Measurements from ENCODE around the gene SMIM38.

The SMIM38 gene

DNA sequence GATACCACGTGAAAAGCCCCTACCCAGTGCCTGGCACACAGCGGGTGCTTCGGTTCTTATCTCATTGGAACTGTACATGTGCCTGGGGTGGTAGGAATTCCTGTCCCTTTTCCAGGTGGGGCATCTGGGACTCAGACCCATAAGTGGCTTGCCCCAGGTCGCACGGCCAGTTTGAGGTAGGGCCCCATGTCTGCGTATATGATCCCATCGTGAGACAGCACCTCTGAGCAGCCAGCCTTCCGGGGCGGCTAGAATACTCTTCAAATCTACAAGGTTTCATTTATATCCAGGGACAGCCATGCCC, 33.5 kb upstream of the SMIM38 start:
- TF ChIP-seq, protein P1, sequence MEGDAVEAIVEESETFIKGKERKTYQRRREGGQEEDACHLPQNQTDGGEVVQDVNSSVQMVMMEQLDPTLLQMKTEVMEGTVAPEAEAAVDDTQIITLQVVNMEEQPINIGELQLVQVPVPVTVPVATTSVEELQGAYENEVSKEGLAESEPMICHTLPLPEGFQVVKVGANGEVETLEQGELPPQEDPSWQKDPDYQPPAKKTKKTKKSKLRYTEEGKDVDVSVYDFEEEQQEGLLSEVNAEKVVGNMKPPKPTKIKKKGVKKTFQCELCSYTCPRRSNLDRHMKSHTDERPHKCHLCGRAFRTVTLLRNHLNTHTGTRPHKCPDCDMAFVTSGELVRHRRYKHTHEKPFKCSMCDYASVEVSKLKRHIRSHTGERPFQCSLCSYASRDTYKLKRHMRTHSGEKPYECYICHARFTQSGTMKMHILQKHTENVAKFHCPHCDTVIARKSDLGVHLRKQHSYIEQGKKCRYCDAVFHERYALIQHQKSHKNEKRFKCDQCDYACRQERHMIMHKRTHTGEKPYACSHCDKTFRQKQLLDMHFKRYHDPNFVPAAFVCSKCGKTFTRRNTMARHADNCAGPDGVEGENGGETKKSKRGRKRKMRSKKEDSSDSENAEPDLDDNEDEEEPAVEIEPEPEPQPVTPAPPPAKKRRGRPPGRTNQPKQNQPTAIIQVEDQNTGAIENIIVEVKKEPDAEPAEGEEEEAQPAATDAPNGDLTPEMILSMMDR (conservative IDR thresholded peaks at IDR 0.05; ENCODE audit: low read depth, low read length): no peak
- DNase-seq (ENCODE audit: low read depth): no peak
- no peak overlapping the region for H3K4me3 ChIP-seq (ENCODE audit: low read length)

DNA sequence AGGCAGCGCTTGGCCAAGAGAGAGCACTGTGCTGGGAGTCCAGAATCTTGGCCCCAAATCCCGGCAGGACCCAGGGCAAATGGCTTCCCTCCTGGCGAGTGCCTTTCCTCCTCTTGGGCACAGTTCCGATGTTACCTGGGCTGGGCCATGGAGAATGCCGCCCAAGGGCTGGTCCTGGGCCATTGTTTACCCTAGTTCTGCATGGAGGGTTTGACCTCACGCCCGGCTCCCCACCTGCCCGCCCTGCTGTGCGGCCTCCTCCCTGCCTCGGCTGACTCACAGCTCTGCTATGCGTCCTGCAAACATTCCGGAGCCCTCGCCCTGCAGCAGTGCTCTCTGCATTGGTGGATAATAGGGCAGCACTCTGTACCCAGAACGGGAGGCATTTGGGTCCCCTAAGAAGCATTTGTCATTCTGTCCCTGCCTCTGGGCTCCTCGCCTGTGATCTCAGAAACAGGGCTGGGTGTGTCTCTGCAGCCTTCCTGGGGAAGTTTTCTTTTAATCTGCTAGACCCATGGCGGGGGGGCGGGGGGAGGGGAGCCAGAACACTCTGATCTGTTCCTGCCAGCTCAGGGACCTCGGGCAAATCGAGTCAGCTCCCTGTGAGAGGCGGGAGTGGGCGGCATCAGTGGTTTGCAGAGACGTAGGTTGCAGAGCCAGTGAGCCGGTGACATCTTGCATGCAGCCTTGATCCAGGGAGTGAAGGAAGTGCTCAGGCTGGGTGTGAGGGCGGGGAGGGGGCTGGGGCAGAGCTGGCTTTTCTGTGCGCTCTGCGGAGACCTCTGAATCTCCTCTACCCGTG, 32.9 kb upstream of the SMIM38 start:
- TF ChIP-seq, protein P1 (conservative IDR thresholded peaks at IDR 0.05; ENCODE audit: low read depth, low read length): no peak
- peak; percentile 77 for DNase-seq (ENCODE audit: low read depth)
- peak overlapping the region; percentile 10 for H3K4me3 ChIP-seq (ENCODE audit: low read length)

DNA sequence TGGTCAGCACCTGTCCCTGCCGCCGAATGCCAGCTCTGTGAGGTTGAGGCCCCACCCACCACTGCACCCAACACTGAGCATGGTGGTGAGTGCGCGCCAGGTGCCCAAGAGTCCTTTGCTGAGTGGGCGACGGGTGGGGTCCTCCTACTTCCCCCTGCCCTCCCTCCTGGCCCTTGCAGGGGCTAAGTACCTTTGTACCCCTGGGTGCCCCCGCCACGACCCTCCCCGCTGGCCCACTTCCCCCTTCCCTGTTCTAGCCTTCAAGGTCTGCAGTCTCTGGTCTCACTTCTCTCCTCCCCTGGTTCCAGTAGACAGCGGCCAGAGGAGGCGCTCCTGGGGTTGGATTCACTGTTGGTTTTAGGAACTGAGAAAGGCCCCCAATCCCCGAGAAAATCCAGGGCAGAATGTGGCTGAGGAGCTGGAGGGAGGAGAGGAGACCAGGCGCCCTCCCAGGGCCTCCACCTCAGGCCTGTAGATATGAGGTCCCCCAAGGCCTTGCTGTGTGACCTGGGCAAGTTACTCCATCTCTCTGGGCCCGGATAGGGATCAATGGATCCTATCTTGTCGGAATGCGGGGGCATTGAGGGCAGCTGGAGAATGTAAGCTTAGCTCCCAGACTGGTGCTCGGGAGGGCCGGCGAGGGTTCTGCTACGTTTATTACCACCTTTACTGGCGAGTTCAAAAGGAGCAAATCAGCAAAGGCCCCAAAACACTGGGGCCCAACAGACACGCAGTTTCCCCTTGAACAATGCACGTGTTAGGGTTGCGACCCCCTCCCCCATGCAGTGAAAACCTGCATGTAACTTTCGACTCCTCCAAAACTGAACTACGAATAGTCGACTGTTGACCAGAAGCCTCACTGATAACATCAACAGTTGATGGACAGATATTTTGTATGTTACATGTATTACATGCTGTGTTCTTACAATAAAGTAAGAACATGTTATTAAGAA, 31.9 kb upstream of the SMIM38 start:
- H3K4me3 ChIP-seq (ENCODE audit: low read length): no peak overlapping the region
- no peak for DNase-seq (ENCODE audit: low read depth)
- TF ChIP-seq, protein P1 (conservative IDR thresholded peaks at IDR 0.05; ENCODE audit: low read depth, low read length): peak; percentile 24

DNA sequence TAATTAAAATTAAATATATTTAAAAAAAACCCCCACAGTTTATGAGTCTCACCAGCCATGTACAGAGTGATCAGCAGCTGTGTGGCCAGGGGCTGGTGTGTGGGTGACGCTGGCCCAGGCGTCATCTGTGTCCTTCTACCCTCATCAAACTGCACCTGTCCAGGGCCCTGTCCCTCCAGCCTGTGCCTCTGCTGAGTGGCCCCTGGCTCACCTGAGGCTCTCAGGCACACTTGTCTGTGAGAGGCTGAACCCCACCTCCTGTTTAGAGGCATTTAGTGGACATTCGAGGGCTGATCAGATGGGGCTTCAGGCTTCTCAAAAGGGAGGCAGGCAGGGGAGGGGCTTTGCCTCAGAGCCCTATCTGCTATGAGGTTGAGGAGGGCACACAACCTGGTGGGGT, 29.9 kb upstream of the SMIM38 start:
- no peak overlapping the region for H3K4me3 ChIP-seq (ENCODE audit: low read length)
- no peak for DNase-seq (ENCODE audit: low read depth)
- TF ChIP-seq, protein P1 (conservative IDR thresholded peaks at IDR 0.05; ENCODE audit: low read depth, low read length): no peak

DNA sequence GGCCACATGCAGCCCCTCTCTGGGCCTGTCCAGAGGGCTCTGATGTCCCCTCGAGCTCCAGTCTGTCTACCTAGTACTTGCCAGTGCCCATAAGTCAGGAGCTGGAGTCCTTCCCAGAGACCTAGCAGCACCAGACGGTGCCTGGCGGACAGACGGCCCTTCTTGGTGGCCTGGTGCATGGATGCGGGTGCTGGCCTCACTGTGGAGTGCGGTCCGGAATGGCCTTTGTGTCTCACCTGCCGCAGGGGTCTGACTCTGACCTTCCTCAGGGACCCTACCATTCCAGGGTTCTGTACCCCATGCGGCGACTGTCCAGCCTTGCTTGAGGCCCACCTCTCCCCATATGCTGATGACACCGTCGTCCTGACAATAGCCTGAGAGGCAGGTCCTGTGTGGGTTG, 29.4 kb upstream of the SMIM38 start:
- H3K4me3 ChIP-seq (ENCODE audit: low read length): no peak overlapping the region
- DNase-seq (ENCODE audit: low read depth): no peak

DNA sequence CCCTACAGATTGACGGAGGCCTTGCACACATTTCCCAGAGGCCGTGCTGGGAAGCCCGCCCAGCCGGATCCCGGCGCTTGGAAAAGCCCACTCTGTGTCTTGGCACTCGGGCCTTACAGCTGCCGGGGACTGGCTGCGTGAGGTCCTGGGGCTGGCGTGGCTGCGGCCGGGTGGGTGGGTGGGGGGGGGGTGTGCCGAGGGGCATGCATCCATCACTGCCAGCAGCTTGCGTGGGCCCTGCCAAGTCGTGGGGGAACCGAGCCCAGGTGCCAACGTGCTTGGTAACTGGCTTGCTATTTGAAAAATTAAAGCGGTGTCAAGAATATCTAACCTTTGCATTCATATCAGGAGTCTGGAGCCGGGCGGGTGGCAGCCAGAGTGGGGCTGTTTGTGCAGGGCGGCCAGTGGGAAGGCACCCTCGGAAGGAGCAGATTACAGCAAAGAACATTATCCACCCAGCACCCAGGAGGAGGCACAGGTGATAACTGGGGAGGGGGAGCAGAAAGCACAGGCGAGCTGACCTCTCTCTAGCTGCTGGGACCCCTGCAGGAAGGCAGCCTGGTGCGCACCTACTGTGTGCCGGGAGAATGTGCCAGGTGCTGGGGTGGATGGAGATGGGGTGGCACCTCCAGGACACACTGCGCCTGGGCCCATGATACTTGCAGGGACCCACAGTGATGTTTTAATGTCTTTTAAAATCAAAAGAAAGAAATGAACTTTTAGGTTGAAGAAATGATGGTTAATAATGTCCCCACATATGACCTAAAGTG, 28.5 kb upstream of the SMIM38 start:
- DNase-seq (ENCODE audit: low read depth): no peak

More for the DNA sequence above, 29.4 kb upstream of the SMIM38 start:
- TF ChIP-seq, protein P1 (conservative IDR thresholded peaks at IDR 0.05; ENCODE audit: low read depth, low read length): no peak

More for the DNA sequence above, 28.5 kb upstream of the SMIM38 start:
- TF ChIP-seq, protein P1 (conservative IDR thresholded peaks at IDR 0.05; ENCODE audit: low read depth, low read length): no peak
- H3K4me3 ChIP-seq (ENCODE audit: low read length): no peak overlapping the region
